Measurements from ENCODE around the gene CDC5L.

DNA sequence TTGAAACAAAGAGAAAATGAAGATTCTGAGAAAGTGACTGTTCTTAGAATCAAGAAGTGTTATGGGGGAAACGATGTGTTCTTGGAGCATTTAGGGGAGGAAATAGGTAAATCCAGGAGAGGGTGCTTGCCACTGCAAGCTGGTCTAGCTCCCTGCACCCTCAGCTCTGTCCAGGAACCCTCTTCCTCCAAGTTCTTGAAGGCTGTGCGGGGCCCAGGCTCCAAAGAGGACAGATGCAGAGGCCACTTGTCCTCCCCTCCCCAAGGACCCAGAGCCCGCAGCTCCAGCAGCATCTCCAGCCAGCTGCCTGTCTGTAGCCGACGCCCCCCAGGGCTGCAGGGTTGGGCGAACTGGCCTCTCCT is 87.9 kb downstream of the CDC5L start:
- TF ChIP-seq EZH2 (IDR thresholded peaks at IDR 0.05) (no peak), POLR2AphosphoS5 (IDR thresholded peaks at IDR 0.05; ENCODE audit: borderline replicate concordance, low read depth, low read length) (no peak), FOXP2 (optimal IDR thresholded peaks at IDR 0.05; ENCODE audit: control extremely low read depth, extremely low read length, insufficient read depth) (no peak)

All from SK-N-MC (cell line).